Measurements from ENCODE around the gene KCNAB2.

The KCNAB2 gene

DNA sequence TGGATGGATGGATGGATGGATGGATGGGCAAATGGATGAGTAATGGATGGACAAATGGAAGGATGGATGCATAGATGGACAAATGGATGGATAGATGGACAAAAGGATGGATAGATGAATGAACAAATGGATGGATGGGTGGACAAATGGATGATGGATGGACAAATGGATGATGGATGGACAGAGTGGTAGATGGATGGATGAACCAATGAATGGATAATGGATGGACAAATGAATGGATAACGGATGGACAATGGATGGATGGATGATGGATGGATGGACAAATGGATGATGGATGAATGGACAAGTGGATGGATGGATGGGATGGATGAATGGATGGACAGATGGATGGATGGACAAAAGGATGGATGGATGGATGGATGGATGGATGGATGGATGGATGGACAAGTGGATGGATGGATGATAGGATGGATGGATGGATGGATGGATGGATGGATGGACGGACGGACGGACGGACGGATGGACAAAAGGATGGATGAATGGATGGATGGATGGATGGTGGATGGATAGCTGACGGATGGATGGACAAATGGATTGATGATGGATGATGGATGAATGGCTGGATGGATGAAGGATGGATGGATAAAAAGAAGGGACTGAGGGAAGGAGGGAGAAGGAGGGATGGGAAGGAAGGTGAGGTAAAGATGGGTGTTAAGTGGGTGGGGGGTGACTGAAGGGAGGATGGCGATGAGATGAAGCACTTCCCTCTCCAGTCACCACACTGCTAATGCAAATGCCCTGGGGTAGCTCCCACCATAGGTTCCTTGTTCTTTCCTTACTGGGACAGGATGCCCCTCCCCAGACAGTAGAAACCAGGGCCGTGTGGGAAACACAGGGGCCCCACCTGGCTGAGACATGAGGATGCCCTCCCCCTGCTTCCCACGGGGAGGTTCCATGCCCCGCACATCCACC lies 104.6 kb downstream of the KCNAB2 start:
- no peak for DNase-seq (ENCODE audit: low read depth in 2 of 2)
